ENCODE data around the gene TSPEAR.

Gene TSPEAR

GRCh38 chr21:44713130-44713529 is 1.8 kb upstream of the TSPEAR start:
- DNase-seq (ENCODE audit: low read depth): no peak
- H3K4me3 ChIP-seq (replicated peaks; ENCODE audit: low read depth, low read length): no peak overlapping the region
- no peak for TF ChIP-seq CTCF (IDR thresholded peaks at IDR 0.05; ENCODE audit: low read length, missing control alignments)

GRCh38 chr21:44712203-44713028 is 1.0 kb upstream of the TSPEAR start:
- TF ChIP-seq CTCF (IDR thresholded peaks at IDR 0.05; ENCODE audit: low read length, missing control alignments): no peak
- DNase-seq (ENCODE audit: low read depth): no peak
- H3K4me3 ChIP-seq (replicated peaks; ENCODE audit: low read depth, low read length): no peak overlapping the region

DNA sequence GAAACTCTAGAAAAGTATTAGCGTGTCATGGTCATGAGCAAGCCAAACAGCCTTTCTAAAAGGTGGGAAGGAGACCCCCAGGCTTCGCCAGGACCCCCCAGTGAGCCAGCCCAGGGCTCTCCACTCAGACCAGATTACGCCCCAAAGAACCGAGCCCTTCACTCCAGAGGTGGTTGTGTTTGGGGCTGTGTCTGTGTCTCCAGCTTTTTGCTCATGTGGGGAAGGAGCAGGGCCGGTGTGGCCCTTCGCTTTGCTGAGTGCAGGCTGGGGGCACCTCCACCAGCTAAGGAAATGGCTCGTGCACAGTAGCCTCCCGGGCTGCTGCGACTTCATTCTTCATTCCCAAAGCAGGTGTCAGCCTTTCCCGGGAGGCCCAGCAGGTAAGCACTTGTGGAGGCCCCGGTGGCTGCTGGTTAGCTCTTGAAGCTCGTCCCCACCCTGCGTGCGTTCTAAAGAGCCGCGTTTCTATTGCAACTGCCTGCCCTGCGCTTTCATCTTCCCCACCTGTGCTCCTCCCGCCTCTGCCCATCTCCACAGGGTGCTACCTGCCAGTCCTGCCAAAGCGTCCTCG is 531 bp downstream of the TSPEAR start:
- no peak overlapping the region for H3K4me3 ChIP-seq (replicated peaks; ENCODE audit: low read depth, low read length)
- DNase-seq (ENCODE audit: low read depth): no peak
- no peak for TF ChIP-seq CTCF (IDR thresholded peaks at IDR 0.05; ENCODE audit: low read length, missing control alignments)

- no peak overlapping the region for H3K4me3 ChIP-seq (replicated peaks; ENCODE audit: low read depth, low read length)
- no peak for DNase-seq (ENCODE audit: low read depth)
- TF ChIP-seq CTCF (IDR thresholded peaks at IDR 0.05; ENCODE audit: low read length, missing control alignments): no peak
Observed at GRCh38 chr21:44710294-44710665, 1.1 kb downstream of the TSPEAR start.

GRCh38 chr21:44709426-44710293 is 1.7 kb downstream of the TSPEAR start:
- H3K4me3 ChIP-seq (replicated peaks; ENCODE audit: low read depth, low read length): no peak overlapping the region
- no peak for DNase-seq (ENCODE audit: low read depth)
- TF ChIP-seq CTCF (IDR thresholded peaks at IDR 0.05; ENCODE audit: low read length, missing control alignments): no peak

GRCh38 chr21:44708866-44709425 is 2.4 kb downstream of the TSPEAR start:
- no peak for TF ChIP-seq CTCF (IDR thresholded peaks at IDR 0.05; ENCODE audit: low read length, missing control alignments)
- no peak overlapping the region for H3K4me3 ChIP-seq (replicated peaks; ENCODE audit: low read depth, low read length)
- no peak for DNase-seq (ENCODE audit: low read depth)

Data from fibroblast of pulmonary artery (primary cell).